K562 (cell line): ENCODE results near the gene ESCO1. TPM values are rescaled to one million over a fixed set of nuclear protein-coding genes. Genes with fewer than 3 reads are reported as not detected.

Experiments
- ATAC-seq: fragments of 200-7000 bp; cut with Tn5 transposase; 3 replicates; pipeline ENCODE4 v1.9.1; 2020; ENCODE audit warnings: moderate library complexity
- BruUV-seq: library from RNA; stranded (reverse); fragments of 400-500 nt; replicated peaks from 2 replicates; lab custom pipeline; 2021; lab: Mats Ljungman, UMichigan
- CTCF ChIA-PET: fragments of 300-600 bp; formaldehyde crosslinking; extraction: SDS; loops from one replicate; lab custom pipeline; 2021; ENCODE audit warnings: low intra/inter-chr PET ratio; lab: Yijun Ruan, JAX
- POLR2A ChIA-PET: fragments of 300-600, 350-650 bp; sonication (Branson Sonifier 250); formaldehyde crosslinking; extraction: SDS; loops from one replicate; lab custom pipeline; 2021; ENCODE audit warnings: antibody characterized with exemption, inconsistent platforms; lab: Yijun Ruan, JAX
- DNase-seq, 4 experiments: peaks; one replicate each; pipeline versions ENCODE4 v3.0.0 to v3.0.0-alpha.2; 2011 to 2018; ENCODE audit warnings: low spot score in 3 of 4, mixed read lengths in 3 of 4; ENCODE audit errors: extremely low read depth in 1 of 4
- FAIRE-seq: peaks from 2 replicates; lab custom pipeline; 2011; peaks lifted over from hg19 to GRCh38; lab: Jason Lieb, UNC
- H2AFZ ChIP-seq: 2 replicates; pipeline ENCODE4 v1.6.0; 2011; ENCODE audit warnings: low read depth, low read length, control low read depth, inconsistent platforms
- H3K27ac ChIP-seq: fragments of 200-600 bp; 3 replicates; pipeline ENCODE4 v1.8.0; 2011; ENCODE audit warnings: low read depth, mild to moderate bottlenecking, control low read depth, inconsistent platforms, low read length, moderate library complexity, mixed read lengths; ENCODE audit errors: extremely low read depth
- H3K27me3 ChIP-seq, 2 experiments: fragments of 300-600 bp in 1 of 2; 2 replicates in 1 of 2; 3 replicates in 1 of 2; pipeline versions ENCODE4 v1.6.0 to v1.8.0; 2011; ENCODE audit warnings: inconsistent platforms in 2 of 2, low read length in 2 of 2, mild to moderate bottlenecking in 1 of 2, mixed read lengths in 1 of 2, moderate library complexity in 1 of 2; ENCODE audit not compliant: control insufficient read depth in 2 of 2, insufficient read depth in 2 of 2
- H3K36me3 ChIP-seq: fragments of 300-600 bp; 3 replicates; pipeline ENCODE4 v1.8.0; 2011; ENCODE audit warnings: mild to moderate bottlenecking, low read length, inconsistent platforms; ENCODE audit not compliant: control insufficient read depth, insufficient read depth
- H3K4me1 ChIP-seq, 2 experiments: fragments of 200-600 bp in 1 of 2; replicated peaks in 1 of 2; 2 replicates in 1 of 2; 3 replicates in 1 of 2; pipeline versions ENCODE4 v1.5.1 to v1.8.0; 2011; ENCODE audit warnings: inconsistent platforms in 2 of 2, low read length in 2 of 2, mild to moderate bottlenecking in 1 of 2, mixed read lengths in 1 of 2, moderate library complexity in 1 of 2; ENCODE audit not compliant: control insufficient read depth in 2 of 2, insufficient read depth in 2 of 2
- H3K4me2 ChIP-seq: 2 replicates; pipeline ENCODE4 v1.6.1; 2011; ENCODE audit warnings: low read length, control low read depth, inconsistent platforms, mixed read lengths; ENCODE audit not compliant: insufficient read depth
- H3K4me3 ChIP-seq: fragments of 200-600 bp; sonication (generic), shearing (Covaris generic); 2 replicates; pipeline ENCODE4 v1.5.1; 2016; ENCODE audit warnings: control low read depth, inconsistent platforms
- H3K79me2 ChIP-seq: fragments of 200-600 bp; 3 replicates; pipeline ENCODE4 v1.8.0; 2011; ENCODE audit warnings: low read length, inconsistent platforms; ENCODE audit not compliant: control insufficient read depth, insufficient read depth
- H3K9ac ChIP-seq, 2 experiments: 2 replicates each; pipeline versions ENCODE4 v1.6.0 to v1.6.1; 2011; ENCODE audit warnings: low read depth in 2 of 2, low read length in 2 of 2, control low read depth in 1 of 2, inconsistent platforms in 1 of 2, mild to moderate bottlenecking in 1 of 2, mixed read lengths in 1 of 2; ENCODE audit not compliant: insufficient read depth in 1 of 2
- H3K9me1 ChIP-seq: one replicate; pipeline ENCODE4 v1.6.0; 2011; ENCODE audit warnings: inconsistent platforms, mild to moderate bottlenecking, low read length, moderate library complexity; ENCODE audit not compliant: control insufficient read depth, insufficient read depth
- H3K9me3 ChIP-seq: replicated peaks from 2 replicates; pipeline ENCODE4 v1.5.1; 2011; ENCODE audit warnings: low read depth, low read length, inconsistent platforms; ENCODE audit not compliant: control insufficient read depth, insufficient read depth
- H4K20me1 ChIP-seq: replicated peaks from 2 replicates; pipeline ENCODE4 v1.6.1; 2011; ENCODE audit warnings: low read length, inconsistent platforms, mixed read lengths; ENCODE audit not compliant: control insufficient read depth, insufficient read depth
- ARHGAP35 ChIP-seq: fragments of 450-650 bp; IDR thresholded peaks from 2 replicates; pipeline ENCODE4 v1.6.1; 2018; ENCODE audit not compliant: partially characterized antibody
- ATF6 ChIP-seq: sonication (generic); formaldehyde crosslinking; IDR thresholded peaks from 2 replicates; pipeline ENCODE4 v1.4.0; 2020; ENCODE audit warnings: mild to moderate bottlenecking, missing genetic modification reagents
- C11orf30 ChIP-seq: fragments of 450-650 bp; IDR thresholded peaks from 2 replicates; pipeline ENCODE4 v1.6.1; 2016; ENCODE audit warnings: low read depth, mild to moderate bottlenecking
- CBX8 ChIP-seq: fragments of 200-600 bp; sonication (generic); IDR thresholded peaks from 2 replicates; pipeline ENCODE4 v1.6.1; 2012; ENCODE audit warnings: borderline replicate concordance, mixed run types, low read depth, mild to moderate bottlenecking, moderate library complexity, mixed read lengths, low read length, control low read depth, inconsistent platforms; ENCODE audit not compliant: poor library complexity, severe bottlenecking; ENCODE audit errors: extremely low read depth
- HMG20B ChIP-seq: fragments of 250-450 bp; sonication (Bioruptor Pico); IDR thresholded peaks from 2 replicates; pipeline ENCODE4 v1.5.0; 2021; ENCODE audit warnings: mild to moderate bottlenecking
- KAT2B ChIP-seq: IDR thresholded peaks from one replicate; pipeline ENCODE4 v1.6.1; 2012; ENCODE audit warnings: low read depth, mild to moderate bottlenecking, control low read depth, inconsistent platforms, low read length, moderate library complexity
- KDM2B ChIP-seq: fragments of 250-450 bp; sonication (Bioruptor Pico); IDR thresholded peaks from 2 replicates; pipeline ENCODE4 v1.8.0; 2021; ENCODE audit warnings: mild to moderate bottlenecking, moderate library complexity
- MAFF ChIP-seq: IDR thresholded peaks from 2 replicates; pipeline ENCODE4 v1.6.1; 2012; ENCODE audit warnings: low read length, improper control_type of control experiment
- MAFG ChIP-seq: fragments of 450-650 bp; conservative IDR thresholded peaks from 2 replicates; pipeline ENCODE4 v1.6.1; 2016; ENCODE audit warnings: missing genetic modification characterization, missing compliant biosample characterization
- MAFK ChIP-seq: IDR thresholded peaks from 2 replicates; pipeline ENCODE4 v1.6.1; 2011; ENCODE audit warnings: low read length, improper control_type of control experiment
- MCM5 ChIP-seq: fragments of 450-650 bp; IDR thresholded peaks from 2 replicates; pipeline ENCODE4 v1.6.1; 2016; ENCODE audit warnings: low read depth
- NFE2 ChIP-seq: IDR thresholded peaks from 2 replicates; pipeline ENCODE4 v1.6.1; 2014; ENCODE audit warnings: antibody characterized with exemption, low read depth
- NFE2L1 ChIP-seq: fragments of 450-650 bp; IDR thresholded peaks from 2 replicates; pipeline ENCODE4 v1.6.1; 2016; ENCODE audit warnings: missing genetic modification characterization, low read depth, mild to moderate bottlenecking, missing compliant biosample characterization, moderate library complexity, borderline replicate concordance
- RAD21 ChIP-seq, 2 experiments: fragments of 250-450 bp in 1 of 2; fragments of 450-650 bp in 1 of 2; sonication (Bioruptor Pico) in 1 of 2; formaldehyde crosslinking in 1 of 2; IDR thresholded peaks in 1 of 2; conservative IDR thresholded peaks in 1 of 2; 2 replicates each; pipeline versions ENCODE4 v1.4.0 to v1.8.0; 2020 to 2022; ENCODE audit warnings: mild to moderate bottlenecking in 2 of 2, moderate library complexity in 1 of 2
- STAT5B ChIP-seq: fragments of 250-450 bp; sonication (Bioruptor Pico); IDR thresholded peaks from 2 replicates; pipeline ENCODE4 v1.8.0; 2021; ENCODE audit warnings: mild to moderate bottlenecking, inconsistent platforms
- TAF9B ChIP-seq: fragments of 450-650 bp; IDR thresholded peaks from 2 replicates; pipeline ENCODE4 v1.6.1; 2018; ENCODE audit warnings: mild to moderate bottlenecking; ENCODE audit not compliant: partially characterized antibody
- UBTF ChIP-seq, 2 experiments: IDR thresholded peaks; 2 replicates each; pipeline ENCODE4 v1.6.1; 2012; ENCODE audit warnings: improper control_type of control experiment in 2 of 2, low read depth in 2 of 2, low read length in 2 of 2, borderline replicate concordance in 1 of 2
- ZC3H8 ChIP-seq: fragments of 450-650 bp; IDR thresholded peaks from 2 replicates; pipeline ENCODE4 v1.6.1; 2017
- ZNF217 ChIP-seq: sonication (generic); formaldehyde crosslinking; IDR thresholded peaks from 2 replicates; pipeline ENCODE4 v1.8.0; 2022; ENCODE audit warnings: mild to moderate bottlenecking, missing genetic modification reagents
- ZNF316 ChIP-seq: fragments of 450-650 bp; IDR thresholded peaks from 2 replicates; pipeline ENCODE4 v1.6.1; 2016
- ZNF445 ChIP-seq: fragments of 250-450 bp; sonication (Bioruptor Pico); IDR thresholded peaks from 2 replicates; pipeline ENCODE4 v1.4.0; 2020; ENCODE audit warnings: low read depth, mild to moderate bottlenecking, moderate library complexity
- WGBS: fragments of 100-300 bp; shearing (Covaris generic); methylation state at CpG from one replicate; pipeline ENCODE4 v1.1.6; 2016; ENCODE audit warnings: low coverage, mixed read lengths; ENCODE audit not compliant: insufficient coverage; ENCODE audit errors: missing lambda C conversion rate; 5-methylcytosine and 5-hydroxymethylcytosine counted together
- in situ Hi-C: fragments of 300-500 bp; cut with MboI; formaldehyde crosslinking; loops from 4 replicates; pipeline ENCODE4 v1.15.0; 2018; ENCODE audit warnings: inconsistent platforms, mixed read lengths
- intact Hi-C: fragments of 100-400 bp; cut with micrococcal nuclease; formaldehyde crosslinking; loops from 2 replicates; pipeline ENCODE4 v1.14.2; 2022
- polyA plus RNA-seq, 8 experiments: library from polyadenylated mRNA; depleted of rRNA in 4 of 8; stranded (reverse) in 5 of 8; unstranded in 3 of 8; fragments of >200 nt; fragmentation: Nextera tagmentation in 2 of 8; fragmentation: Illumina TruSeq in 1 of 8; extraction: Ambion mirVana in 2 of 8; extraction: Trizol in 1 of 8; gene quantifications; 2 replicates each; pipeline versions ENCODE4 v1.2.1 to v1.2.3, GENCODE V29; 2011 to 2014; ENCODE audit warnings: inconsistent platforms in 1 of 8, missing spikeins in 1 of 8
- total RNA-seq, 7 experiments: library from RNA; depleted of rRNA in 6 of 7; stranded (reverse); fragments of >200 nt in 6 of 7; fragmentation: Illumina TruSeq in 2 of 7; extraction: Trizol in 2 of 7; gene quantifications; 2 replicates each; pipeline versions ENCODE4 v1.2.1 to v1.2.3, GENCODE V29; 2011 to 2021; ENCODE audit warnings: low replicate concordance in 1 of 7

ESCO1 gene
- total and polyA plus RNA-seq, 9 of the 15 experiments (the other 6 are each of a cell fraction or from before 2014, with no cell fraction given) = 15.0 to 31.3 (median 19.6) TPM

GRCh38 chr18:21481739-21482138, 118.8 kb downstream of the ESCO1 start:
- intact Hi-C loops = loop anchor here (5.0 kb wide), 1 partner anchor 371 kb away; no protein-coding TSS in a partner anchor
- H3K9me3 ChIP-seq = no peaks in the 10 kb centered on the region
- BruUV-seq = no TSS peak

GRCh38 chr18:21479721-21480120, 120.8 kb downstream of the ESCO1 start:
- CTCF ChIA-PET = no interaction called here
- TF ChIP-seq ATF6 (CRISPR knock-in tag) = no peak
- TF ChIP-seq ZNF445 (CRISPR knock-in tag) = no peak
- no peak for TF ChIP-seq UBTF (IDR thresholded peaks at IDR 0.05; ENCODE audit: borderline replicate concordance in 1 of 2, low read depth in 2 of 2, low read length in 2 of 2)
- TF ChIP-seq ARHGAP35 = no peak
- no peak for TF ChIP-seq STAT5B (CRISPR knock-in tag)
- no peak for TF ChIP-seq KDM2B
- TF ChIP-seq KAT2B = no peak

More at GRCh38 chr18:21481739-21482138, 118.8 kb downstream of the ESCO1 start:
- no peak overlapping the region for H3K4me2 ChIP-seq
- no peaks in the 10 kb centered on the region for H3K36me3 ChIP-seq
- POLR2A ChIA-PET = interaction anchor here (0.9 kb wide), 1 partner anchor 10 kb away, joined by 3 read pairs; no protein-coding TSS in a partner anchor
- no peaks in the 10 kb centered on the region for H3K79me2 ChIP-seq
- no peaks in the 10 kb centered on the region for H3K4me1 ChIP-seq
- no peak overlapping the region for H3K27ac ChIP-seq
- 14% methylated on average over 2 of the region's 2 CpGs for WGBS
- no peak for DNase-seq
- peak; percentile 79 for TF ChIP-seq MAFK
- no peak for TF ChIP-seq MCM5
- peak; percentile 94 for TF ChIP-seq C11orf30
- peak; percentile 97 for TF ChIP-seq ZNF316
- TF ChIP-seq ZNF217 (CRISPR knock-in tag) = no peak
- TF ChIP-seq NFE2L1 (tag) = peak; percentile 52; the same call in 1 of the 2 replicates
- peak; percentile 93 for TF ChIP-seq MAFG (tag)
- no peak for TF ChIP-seq CBX8
- no peak for TF ChIP-seq ZC3H8
- TF ChIP-seq TAF9B = no peak
- TF ChIP-seq RAD21 (CRISPR knock-in tag; conservative IDR thresholded peaks at IDR 0.05 in 1 of 2, IDR thresholded peaks at IDR 0.05 in 1 of 2) = no peak
- peak; percentile 81 for TF ChIP-seq MAFF
- peak; percentile 78 for TF ChIP-seq NFE2
- TF ChIP-seq HMG20B (CRISPR knock-in tag) = no peak
- H3K4me3 ChIP-seq = no peak overlapping the region
- no peaks in the 10 kb centered on the region for H4K20me1 ChIP-seq
- CTCF ChIA-PET = no interaction called here
- H3K27me3 ChIP-seq = peaks cover 0 to 4% of the 10 kb centered on the region in 2 experiments; a peak in 3 of 5 replicates
- in situ Hi-C loops = no loop called here
- H3K9ac ChIP-seq = no peak overlapping the region
- ATAC-seq = 0 out of 3 replicates have a peak, but pooled peaks have one; percentile 38
- H2AFZ ChIP-seq = no peak overlapping the region
- FAIRE-seq = no peak
- H3K9me1 ChIP-seq = no peaks in the 10 kb centered on the region

More at GRCh38 chr18:21479721-21480120, 120.8 kb downstream of the ESCO1 start:
- H3K36me3 ChIP-seq = no peaks in the 10 kb centered on the region
- H3K27ac ChIP-seq = no peak overlapping the region
- H3K9ac ChIP-seq = no peak overlapping the region
- no peaks in the 10 kb centered on the region for H3K9me3 ChIP-seq
- WGBS = 11% methylated on average over 5 of the region's 5 CpGs
- in situ Hi-C loops = no loop called here
- no peak overlapping the region for H3K4me3 ChIP-seq
- H2AFZ ChIP-seq = no peak overlapping the region
- FAIRE-seq = no peak
- no peak for DNase-seq
- ATAC-seq = no peak
- no peaks in the 10 kb centered on the region for H3K9me1 ChIP-seq
- POLR2A ChIA-PET = no interaction called here
- H3K4me2 ChIP-seq = no peak overlapping the region
- intact Hi-C loops = loop anchor here (5.0 kb wide), 1 partner anchor 373 kb away; no protein-coding TSS in a partner anchor
- no peaks in the 10 kb centered on the region for H3K79me2 ChIP-seq
- H3K4me1 ChIP-seq = no peaks in the 10 kb centered on the region
- no peaks in the 10 kb centered on the region for H4K20me1 ChIP-seq
- BruUV-seq = no TSS peak
- H3K27me3 ChIP-seq = peaks cover 0 to 4% of the 10 kb centered on the region in 2 experiments; a peak in 3 of 5 replicates
